ENCODE results near the gene DYNC1H1.

DNA sequence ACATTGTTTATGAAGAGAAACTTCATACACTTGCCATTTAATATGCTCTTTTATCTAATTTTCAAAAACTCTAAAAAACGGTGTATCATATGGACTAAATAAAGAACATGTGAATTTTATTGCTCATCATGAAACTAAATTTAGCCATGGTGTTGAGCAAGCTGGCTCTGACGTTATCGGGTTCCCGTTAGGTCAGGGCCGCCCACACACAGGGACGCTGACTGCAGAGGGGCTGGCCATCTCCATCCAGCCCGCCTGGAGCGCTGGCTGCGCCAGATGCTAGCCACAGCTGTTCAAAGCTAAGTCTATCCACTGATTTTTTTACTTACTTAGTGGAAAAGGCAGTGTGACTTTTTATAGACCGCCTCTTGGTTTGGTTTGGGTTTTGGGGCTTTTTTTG lies 36.5 kb upstream of the DYNC1H1 start:
- TF ChIP-seq POLR2A (IDR thresholded peaks at IDR 0.05; ENCODE audit: low read length) (no peak), GATA1 (IDR thresholded peaks at IDR 0.05; ENCODE audit: low read depth, low read length) (no peak)

All from erythroblast (primary cell).